Bronchial epithelial cell (primary cell): ENCODE results near the gene LRRC57. TPM values are rescaled to one million over a fixed set of nuclear protein-coding genes. Genes with fewer than 3 reads are reported as not detected.

Source experiments
- DNase-seq: peaks from one replicate; pipeline ENCODE4 v3.0.0-alpha.2; 2010; ENCODE audit warnings: low read depth
- FAIRE-seq: peaks from 2 replicates; lab custom pipeline; 2011; peaks lifted over from hg19 to GRCh38; lab: Jason Lieb, UNC
- H3K27me3 ChIP-seq: 2 replicates; pipeline ENCODE4 v1.5.1; 2011; ENCODE audit warnings: low read length; ENCODE audit not compliant: control insufficient read depth, insufficient read depth
- H3K36me3 ChIP-seq: 2 replicates; pipeline ENCODE4 v1.5.1; 2011; ENCODE audit warnings: low read length; ENCODE audit not compliant: control insufficient read depth, insufficient read depth
- H3K4me3 ChIP-seq: 2 replicates; pipeline ENCODE4 v1.5.1; 2011; ENCODE audit warnings: mild to moderate bottlenecking, low read depth, low read length, control low read depth
- CTCF ChIP-seq: IDR thresholded peaks from 2 replicates; pipeline ENCODE4 v1.5.1; 2011; ENCODE audit warnings: mild to moderate bottlenecking, moderate library complexity, low read length, control low read depth, inconsistent platforms; ENCODE audit not compliant: insufficient read depth, severe bottlenecking
- total RNA-seq: library from RNA; depleted of rRNA; stranded (reverse); fragments of >200 nt; gene quantifications from 2 replicates; pipeline ENCODE4 v1.2.1, GENCODE V29; 2014

Gene LRRC57
- total RNA-seq, 1 donor from 2014 or later, result 17.1 TPM

- DNase-seq (no peak), FAIRE-seq (no peak)
- no peak for TF ChIP-seq CTCF
- H3K36me3 ChIP-seq, result peaks cover 15% of the 10 kb centered on the region
- no peaks in the 10 kb centered on the region for H3K27me3 ChIP-seq
- H3K4me3 ChIP-seq, result no peak overlapping the region
These were observed 3.6 kb downstream of the LRRC57 start for GRCh38 chr15:42544853-42545629.

- FAIRE-seq (no peak), DNase-seq (no peak)
- no peak for TF ChIP-seq CTCF
- Histone ChIP-seq H3K27me3 (no peaks in the 10 kb centered on the region), H3K4me3 (no peak overlapping the region), H3K36me3 (peaks cover 3% of the 10 kb centered on the region)
These were observed 15.3 kb downstream of the LRRC57 start for GRCh38 chr15:42533246-42533645.

GRCh38 chr15:42528970-42529369 is 19.6 kb downstream of the LRRC57 start:
- no peak for TF ChIP-seq CTCF
- DNase-seq (no peak), FAIRE-seq (no peak)
- Histone ChIP-seq H3K4me3 (no peak overlapping the region), H3K27me3 (no peaks in the 10 kb centered on the region), H3K36me3 (peaks cover 3% of the 10 kb centered on the region)

- no peak overlapping the region for H3K4me3 ChIP-seq
- FAIRE-seq, result no peak
- H3K27me3 ChIP-seq, result no peaks in the 10 kb centered on the region
- no peak for TF ChIP-seq CTCF
- DNase-seq, result no peak
- peaks cover 1% of the 10 kb centered on the region for H3K36me3 ChIP-seq
These were observed 25.3 kb downstream of the LRRC57 start for GRCh38 chr15:42523331-42523730.

GRCh38 chr15:42511007-42511391 is 37.6 kb downstream of the LRRC57 start:
- Histone ChIP-seq H3K4me3 (no peak overlapping the region), H3K36me3 (no peaks in the 10 kb centered on the region), H3K27me3 (no peaks in the 10 kb centered on the region)
- TF ChIP-seq CTCF, result no peak
- DNase-seq (peak; percentile 39), FAIRE-seq (no peak)
